Gastroesophageal sphincter (tissue), 4 donors: ENCODE data around the gene CSTF3. TPM values are rescaled to one million over a fixed set of nuclear protein-coding genes. Genes with fewer than 3 reads are reported as not detected.
A peak's percentile ranks its signal among the peaks of the same experiment; 100 is the strongest.
"Not testable (repeated sequence)": the region's sequence is repeated elsewhere in the genome, so short reads cannot be mapped to it uniquely, and the experiment has no call there.

Experiments used
- ATAC-seq: fragments of 150-250 bp; one replicate; pipeline ENCODE4 v1.9.1; 2016; ENCODE audit warnings: mild to moderate bottlenecking, moderate library complexity
- H3K27ac ChIP-seq, 4 donors: fragments of 200-600 bp; sonication (generic) in 3 of 4; 1 replicate in 3 of 4; 2 replicates in 1 of 4; pipeline ENCODE4 v1.5.1; 2016 to 2019
- H3K27me3 ChIP-seq: fragments of 200-600 bp; sonication (generic); one replicate; pipeline ENCODE4 v1.5.1; 2019
- H3K36me3 ChIP-seq, 2 donors: fragments of 200-600 bp; sonication (generic); one replicate each; pipeline ENCODE4 v1.5.1; 2019; ENCODE audit warnings: control low read depth in 1 of 2
- H3K4me1 ChIP-seq, 3 donors: fragments of 200-600 bp; sonication (generic); 1 replicate in 2 of 3; 2 replicates in 1 of 3; pipeline ENCODE4 v1.5.1; 2016 to 2019; ENCODE audit warnings: control low read depth in 2 of 3
- H3K4me3 ChIP-seq, 2 donors: fragments of 200-600 bp; sonication (generic); one replicate each; pipeline ENCODE4 v1.5.1; 2019; ENCODE audit warnings: mild to moderate bottlenecking in 1 of 2, moderate library complexity in 1 of 2
- H3K9me3 ChIP-seq, 3 donors: fragments of 200-600 bp; sonication (generic); one replicate each; pipeline ENCODE4 v1.5.1; 2017 to 2019; ENCODE audit warnings: control low read depth in 2 of 3
- CTCF ChIP-seq, 4 experiments: fragments of 200-600 bp in 2 of 4; fragments of 450-650 bp in 2 of 4; sonication (generic) in 1 of 4; IDR thresholded peaks; one replicate each; pipeline ENCODE4 v1.5.1; 2017 to 2019; ENCODE audit warnings: antibody characterized with exemption in 4 of 4, mild to moderate bottlenecking in 2 of 4, moderate library complexity in 2 of 4
- EP300 ChIP-seq: sonication (generic); formaldehyde crosslinking; IDR thresholded peaks from one replicate; pipeline ENCODE4 v1.6.1; 2017; ENCODE audit warnings: antibody characterized with exemption, mild to moderate bottlenecking
- POLR2A ChIP-seq, 2 donors: fragments of 450-650 bp; IDR thresholded peaks; one replicate each; pipeline ENCODE4 v1.6.1; 2017; ENCODE audit warnings: antibody characterized with exemption in 2 of 2, mild to moderate bottlenecking in 2 of 2, moderate library complexity in 1 of 2
- POLR2AphosphoS5 ChIP-seq: sonication (generic); formaldehyde crosslinking; IDR thresholded peaks from one replicate; pipeline ENCODE4 v1.6.1; 2017; ENCODE audit warnings: antibody characterized with exemption
- WGBS, 2 donors: methylation state at CpG; one replicate each; pipeline ENCODE4 v1.1.5; 2018; ENCODE audit warnings: low coverage in 1 of 2; 5-methylcytosine and 5-hydroxymethylcytosine counted together
- total RNA-seq, 4 donors: library from RNA; depleted of rRNA; stranded (reverse); fragments of >200 nt; gene quantifications; one replicate each; pipeline ENCODE4 v1.1.0, GENCODE V29; 2016

The CSTF3 gene
- total RNA-seq, 4 donors from 2014 or later: 8.3 to 15.4 (median 10.8) TPM

GRCh38 chr11:33182246-33182878 lies 21.1 kb upstream of the CSTF3 start:
- WGBS, 2 donors: 56 to 71% methylated on average over 2 of the region's 3 CpGs
- Histone ChIP-seq H3K9me3 (no peaks in the 10 kb centered on the region), H3K27me3 (no peaks in the 10 kb centered on the region), H3K27ac (no peak overlapping the region), H3K4me1 (peaks cover 0 to 23% (median 6%) of the 10 kb centered on the region in 3 donors), H3K4me3 (no peak overlapping the region), H3K36me3 (no peaks in the 10 kb centered on the region)
- no peak for ATAC-seq
- no peak for TF ChIP-seq EP300
- TF ChIP-seq POLR2AphosphoS5: no peak
- TF ChIP-seq CTCF (IDR thresholded peaks at IDR 0.05): no peak
- no peak for TF ChIP-seq POLR2A (IDR thresholded peaks at IDR 0.05)

- TF ChIP-seq CTCF (IDR thresholded peaks at IDR 0.05): no peak
- no peak for TF ChIP-seq POLR2A (IDR thresholded peaks at IDR 0.05)
- TF ChIP-seq POLR2AphosphoS5: no peak
- no peak for TF ChIP-seq EP300
- Histone ChIP-seq H3K27me3 (no peaks in the 10 kb centered on the region), H3K27ac (peak overlapping the region in 2 of 4 donors; percentile 41 to 52), H3K4me1 (peaks cover 0 to 23% (median 6%) of the 10 kb centered on the region in 3 donors), H3K36me3 (no peaks in the 10 kb centered on the region), H3K9me3 (no peaks in the 10 kb centered on the region), H3K4me3 (no peak overlapping the region)
- 40 to 57% methylated on average over 1 to 3 of the region's 3 CpGs for WGBS, 2 donors
- ATAC-seq: peak; percentile 10
These were observed 18.1 kb upstream of the CSTF3 start for GRCh38 chr11:33179348-33179803.

GRCh38 chr11:33178443-33179180 lies 17.3 kb upstream of the CSTF3 start:
- Histone ChIP-seq H3K27me3 (no peaks in the 10 kb centered on the region), H3K27ac (peak overlapping the region in 3 of 4 donors; percentile 8 to 52 (median 41)), H3K36me3 (no peaks in the 10 kb centered on the region), H3K9me3 (no peaks in the 10 kb centered on the region), H3K4me1 (peaks cover 0 to 23% (median 6%) of the 10 kb centered on the region in 3 donors), H3K4me3 (no peak overlapping the region)
- 35 to 36% methylated on average over 5 of the region's 5 CpGs for WGBS, 2 donors
- ATAC-seq: no peak
- TF ChIP-seq POLR2AphosphoS5: no peak
- no peak for TF ChIP-seq EP300
- no peak for TF ChIP-seq POLR2A (IDR thresholded peaks at IDR 0.05)
- no peak for TF ChIP-seq CTCF (IDR thresholded peaks at IDR 0.05)

GRCh38 chr11:33177676-33178336 lies 16.5 kb upstream of the CSTF3 start:
- Histone ChIP-seq H3K27ac (peak overlapping the region in 1 of 4 donors; percentile 41), H3K27me3 (no peaks in the 10 kb centered on the region), H3K4me1 (peaks cover 0 to 23% (median 6%) of the 10 kb centered on the region in 3 donors), H3K36me3 (no peaks in the 10 kb centered on the region), H3K9me3 (no peaks in the 10 kb centered on the region), H3K4me3 (no peak overlapping the region)
- no peak for TF ChIP-seq CTCF (IDR thresholded peaks at IDR 0.05)
- no peak for TF ChIP-seq POLR2AphosphoS5
- TF ChIP-seq EP300: no peak
- no peak for TF ChIP-seq POLR2A (IDR thresholded peaks at IDR 0.05)
- WGBS, 2 donors: 84 to 91% methylated on average over 6 to 8 of the region's 8 CpGs
- ATAC-seq: no peak

- not testable (repeated sequence) for H3K4me3 ChIP-seq, H3K27me3 ChIP-seq, ATAC-seq, H3K9me3 ChIP-seq, H3K36me3 ChIP-seq, H3K27ac ChIP-seq
- WGBS, 2 donors: 90 to 95% methylated on average over 5 of the region's 5 CpGs
- H3K4me1 ChIP-seq: peaks cover 0 to 23% (median 6%) of the 10 kb centered on the region in 3 donors
These were observed 15.5 kb upstream of the CSTF3 start for GRCh38 chr11:33176760-33177159.
